HepG2 (cell line): ENCODE results near the gene PDZD2. TPM values are rescaled to one million over a fixed set of nuclear protein-coding genes. Genes with fewer than 3 reads are reported as not detected.

Source experiments
- ATAC-seq: fragments of 200-7000 bp; cut with Tn5 transposase; 3 replicates; pipeline ENCODE4 v1.9.1; 2020; ENCODE audit warnings: mild to moderate bottlenecking, moderate library complexity
- BruUV-seq: library from RNA; stranded (reverse); fragments of 400-500 nt; replicated peaks from 2 replicates; lab custom pipeline; 2021; lab: Mats Ljungman, UMichigan
- CTCF ChIA-PET: fragments of 300-600 bp; formaldehyde crosslinking; extraction: SDS; loops from one replicate; lab custom pipeline; 2021; ENCODE audit warnings: low total read pairs, inconsistent platforms, low intra/inter-chr PET ratio; lab: Yijun Ruan, JAX
- POLR2A ChIA-PET: fragments of 350-600 bp; sonication (Branson Sonifier 250); formaldehyde crosslinking; loops from one replicate; lab custom pipeline; 2020; ENCODE audit warnings: antibody characterized with exemption, inconsistent platforms; lab: Yijun Ruan, JAX
- DNase-seq: peaks from one replicate; pipeline ENCODE4 v3.0.0-alpha.2; 2015; ENCODE audit warnings: low spot score
- FAIRE-seq: peaks from 3 replicates; lab custom pipeline; 2011; peaks lifted over from hg19 to GRCh38; lab: Jason Lieb, UNC
- H2AFZ ChIP-seq: one replicate; pipeline ENCODE4 v1.6.1; 2011; ENCODE audit warnings: low read length, inconsistent platforms
- H3K27ac ChIP-seq: fragments of 300-600 bp; 3 replicates; pipeline ENCODE4 v1.8.0; 2011; ENCODE audit warnings: mixed run types, mild to moderate bottlenecking, mixed read lengths, low read length, inconsistent platforms; ENCODE audit not compliant: insufficient read depth; ENCODE audit errors: extremely low read length
- H3K27me3 ChIP-seq, 2 experiments: fragments of 200-600 bp in 1 of 2; 2 replicates in 1 of 2; 3 replicates in 1 of 2; pipeline versions ENCODE4 v1.6.0 to v1.8.0; 2011; ENCODE audit warnings: low read length in 2 of 2, mild to moderate bottlenecking in 2 of 2, moderate library complexity in 2 of 2, inconsistent platforms in 1 of 2; ENCODE audit not compliant: insufficient read depth in 2 of 2, control insufficient read depth in 1 of 2
- H3K36me3 ChIP-seq, 2 experiments: fragments of 200-600 bp in 1 of 2; replicated peaks in 1 of 2; 2 replicates in 1 of 2; 3 replicates in 1 of 2; pipeline versions ENCODE4 v1.5.1 to v1.8.0; 2011; ENCODE audit warnings: low read length in 2 of 2, inconsistent platforms in 1 of 2; ENCODE audit not compliant: insufficient read depth in 2 of 2, control insufficient read depth in 1 of 2
- H3K4me1 ChIP-seq: 2 replicates; pipeline ENCODE4 v1.5.1; 2012; ENCODE audit warnings: low read length, inconsistent platforms; ENCODE audit not compliant: insufficient read depth
- H3K4me2 ChIP-seq: 2 replicates; pipeline ENCODE4 v1.6.0; 2011; ENCODE audit warnings: low read depth, low read length, inconsistent platforms
- H3K4me3 ChIP-seq, 3 experiments: fragments of 200-600 bp in 1 of 3; sonication (generic), shearing (Covaris generic) in 1 of 3; replicated peaks in 1 of 3; 2 replicates each; pipeline ENCODE4 v1.5.1; 2011 to 2016; ENCODE audit warnings: low read length in 3 of 3, inconsistent platforms in 2 of 3, low read depth in 2 of 3, mild to moderate bottlenecking in 2 of 3, control low read depth in 1 of 3, mixed read lengths in 1 of 3; ENCODE audit not compliant: insufficient read depth in 1 of 3
- H3K79me2 ChIP-seq: one replicate; pipeline ENCODE4 v1.6.1; 2011; ENCODE audit warnings: low read length, inconsistent platforms; ENCODE audit not compliant: insufficient read depth
- H3K9ac ChIP-seq: 2 replicates; pipeline ENCODE4 v1.6.0; 2011; ENCODE audit warnings: mild to moderate bottlenecking, low read depth, low read length, inconsistent platforms; ENCODE audit not compliant: insufficient read depth
- H3K9me3 ChIP-seq: 2 replicates; pipeline ENCODE4 v1.5.1; 2012; ENCODE audit warnings: mild to moderate bottlenecking, low read length
- H4K20me1 ChIP-seq: 2 replicates; pipeline ENCODE4 v1.6.0; 2011; ENCODE audit warnings: inconsistent platforms, mild to moderate bottlenecking, low read length, moderate library complexity; ENCODE audit not compliant: insufficient read depth
- ATRX ChIP-seq: sonication (generic); formaldehyde crosslinking; IDR thresholded peaks from 2 replicates; pipeline ENCODE4 v1.4.0; 2020; ENCODE audit warnings: missing genetic modification reagents, borderline replicate concordance
- CBX1 ChIP-seq: IDR thresholded peaks from one replicate; pipeline ENCODE4 v1.6.1; 2016; ENCODE audit warnings: antibody characterized with exemption, low read depth
- DNMT3B ChIP-seq: conservative IDR thresholded peaks from 2 replicates; pipeline ENCODE4 v1.6.1; 2016; ENCODE audit warnings: missing biosample characterization, control low read depth
- GTF3A ChIP-seq: sonication (generic); formaldehyde crosslinking; conservative IDR thresholded peaks from 2 replicates; pipeline ENCODE4 v1.4.0; 2020; ENCODE audit warnings: mild to moderate bottlenecking, missing genetic modification reagents
- MAX ChIP-seq: IDR thresholded peaks from 2 replicates; pipeline ENCODE4 v1.6.1; 2012; ENCODE audit warnings: inconsistent platforms
- MIXL1 ChIP-seq: IDR thresholded peaks from 2 replicates; pipeline ENCODE4 v1.6.1; 2016
- NR0B2 ChIP-seq: sonication (generic); formaldehyde crosslinking; IDR thresholded peaks from 2 replicates; pipeline ENCODE4 v1.4.0; 2020; ENCODE audit warnings: mild to moderate bottlenecking, missing genetic modification reagents
- PHF8 ChIP-seq: sonication (generic); formaldehyde crosslinking; IDR thresholded peaks from 2 replicates; pipeline ENCODE4 v1.5.0; 2020; ENCODE audit warnings: missing genetic modification reagents
- POGK ChIP-seq: sonication (generic); formaldehyde crosslinking; conservative IDR thresholded peaks from 2 replicates; pipeline ENCODE4 v1.8.0; 2022; ENCODE audit warnings: mild to moderate bottlenecking, moderate library complexity, missing genetic modification reagents
- RFXAP ChIP-seq: sonication (generic); formaldehyde crosslinking; IDR thresholded peaks from 2 replicates; pipeline ENCODE4 v1.4.0; 2020; ENCODE audit warnings: missing genetic modification reagents, borderline replicate concordance
- SMARCE1 ChIP-seq: fragments of 450-650 bp; IDR thresholded peaks from 2 replicates; pipeline ENCODE4 v1.6.1; 2017; ENCODE audit warnings: borderline replicate concordance
- SNAI1 ChIP-seq: sonication (generic); formaldehyde crosslinking; IDR thresholded peaks from 2 replicates; pipeline ENCODE4 v1.5.0; 2020; ENCODE audit warnings: mild to moderate bottlenecking, missing genetic modification reagents, borderline replicate concordance
- ZNF367 ChIP-seq: sonication (generic); formaldehyde crosslinking; IDR thresholded peaks from 2 replicates; pipeline ENCODE4 v1.4.0; 2020; ENCODE audit warnings: missing genetic modification reagents, borderline replicate concordance
- ZNF431 ChIP-seq: sonication (generic); formaldehyde crosslinking; IDR thresholded peaks from 2 replicates; pipeline ENCODE4 v1.9.0; 2022; ENCODE audit warnings: missing genetic modification reagents, low read depth, mild to moderate bottlenecking, borderline replicate concordance
- ZNF552 ChIP-seq: sonication (generic); formaldehyde crosslinking; IDR thresholded peaks from 2 replicates; pipeline ENCODE4 v1.9.0; 2022; ENCODE audit warnings: missing genetic modification reagents, mild to moderate bottlenecking, borderline replicate concordance
- ZNF562 ChIP-seq: sonication (generic); formaldehyde crosslinking; IDR thresholded peaks from 2 replicates; pipeline ENCODE4 v1.8.0; 2022; ENCODE audit warnings: missing genetic modification reagents, borderline replicate concordance
- ZNF740 ChIP-seq: sonication (generic); formaldehyde crosslinking; IDR thresholded peaks from 2 replicates; pipeline ENCODE4 v1.4.0; 2020; ENCODE audit warnings: missing genetic modification reagents
- ZNF776 ChIP-seq: sonication (generic); formaldehyde crosslinking; IDR thresholded peaks from 2 replicates; pipeline ENCODE4 v1.4.0; 2020; ENCODE audit warnings: mild to moderate bottlenecking, missing genetic modification reagents
- ZNF777 ChIP-seq: sonication (generic); formaldehyde crosslinking; IDR thresholded peaks from 2 replicates; pipeline ENCODE4 v1.4.0; 2020; ENCODE audit warnings: missing genetic modification reagents
- WGBS: methylation state at CpG from one replicate; pipeline ENCODE4 v1.1.6; 2017; ENCODE audit warnings: low lambda C conversion rate; 5-methylcytosine and 5-hydroxymethylcytosine counted together
- in situ Hi-C: cut with HindIII; loops from 2 replicates; pipeline ENCODE4 v1.10.0; 2017; ENCODE audit warnings: low pct_unique_long_range_greater_than_20kb; ENCODE audit not compliant: extremely low pct_ligation_motif_present
- intact Hi-C: fragments of 100-400 bp; cut with micrococcal nuclease; formaldehyde crosslinking; loops from one replicate; pipeline ENCODE4 v1.10.0; 2022; ENCODE audit not compliant: unreplicated experiment
- polyA plus RNA-seq, 8 experiments: library from polyadenylated mRNA; depleted of rRNA in 3 of 8; stranded (reverse) in 7 of 8; unstranded in 1 of 8; fragments of >200 nt; fragmentation: Illumina TruSeq in 4 of 8; extraction: Trizol in 4 of 8; gene quantifications; 2 replicates each; pipeline versions ENCODE4 v1.2.1 to v1.2.3, GENCODE V29; 2011 to 2016; ENCODE audit warnings: low read depth in 4 of 8, missing spikeins in 1 of 8, mixed read lengths in 1 of 8; ENCODE audit not compliant: insufficient read depth in 1 of 8
- total RNA-seq, 5 experiments: library from RNA; depleted of rRNA; stranded (reverse); fragments of >200 nt; fragmentation: Illumina TruSeq; extraction: Trizol; gene quantifications; 2 replicates each; pipeline ENCODE4 v1.2.3, GENCODE V29; 2016; ENCODE audit warnings: low read depth in 1 of 5

Gene PDZD2
- total and polyA plus RNA-seq, 2 of the 13 experiments (the other 11 are each of a cell fraction or from before 2014, with no cell fraction given): 0.04 TPM; not detected in 1

- H3K27me3 ChIP-seq: peaks cover 1 to 17% of the 10 kb centered on the region in 2 experiments; a peak in 4 of 5 replicates
- no peak for ATAC-seq
- H3K4me1 ChIP-seq: no peaks in the 10 kb centered on the region
- no peaks in the 10 kb centered on the region for H3K79me2 ChIP-seq
- H3K36me3 ChIP-seq: no peaks in the 10 kb centered on the region
- in situ Hi-C loops: no loop called here
- no peak overlapping the region for H3K27ac ChIP-seq
- CTCF ChIA-PET: no interaction called here
- intact Hi-C loops: no loop called here
- POLR2A ChIA-PET: no interaction called here
- no peak overlapping the region for H2AFZ ChIP-seq
- no peak for FAIRE-seq
- DNase-seq: no peak
- H4K20me1 ChIP-seq: no peaks in the 10 kb centered on the region
- no peak overlapping the region for H3K4me3 ChIP-seq
- H3K4me2 ChIP-seq: no peak overlapping the region
- BruUV-seq: no TSS peak
- no peak overlapping the region for H3K9ac ChIP-seq
- WGBS: 25% methylated on average over 5 of the region's 5 CpGs
- TF ChIP-seq SMARCE1 (no peak), ZNF431 (no peak), CBX1 (no peak), ZNF562 (CRISPR knock-in tag) (no peak), MAX (no peak), DNMT3B (CRISPR knock-in tag) (no peak), ZNF777 (CRISPR knock-in tag) (no peak), PHF8 (no peak), SNAI1 (CRISPR knock-in tag) (no peak), MIXL1 (CRISPR knock-in tag) (no peak), ZNF552 (no peak), RFXAP (CRISPR knock-in tag) (no peak), GTF3A (CRISPR knock-in tag) (no peak), ZNF776 (CRISPR knock-in tag) (no peak), ZNF740 (CRISPR knock-in tag) (no peak), POGK (no peak), ATRX (CRISPR knock-in tag) (no peak), NR0B2 (CRISPR knock-in tag) (no peak), ZNF367 (no peak)
- no peaks in the 10 kb centered on the region for H3K9me3 ChIP-seq
These were observed 285.1 kb downstream of the PDZD2 start for GRCh38 chr5:31924005-31924404.
